ENCODE measurements around the gene RCOR1.

Gene RCOR1

GRCh38 chr14:102694530-102695166 is 102.2 kb downstream of the RCOR1 start:
- Histone ChIP-seq H3K36me3 (ENCODE audit: control insufficient read depth, insufficient read depth, low read length) (no peaks in the 10 kb centered on the region), H3K9ac (ENCODE audit: low read depth, low read length) (no peak overlapping the region), H3K4me3 (ENCODE audit: low read depth, low read length) (no peak overlapping the region), H3K27me3 (ENCODE audit: control insufficient read depth, insufficient read depth, low read length) (no peaks in the 10 kb centered on the region), H3K9me3 (ENCODE audit: control insufficient read depth, insufficient read depth, low read length) (no peaks in the 10 kb centered on the region), H3K4me1 (ENCODE audit: control insufficient read depth, insufficient read depth, low read length) (peaks cover 5% of the 10 kb centered on the region)

- Histone ChIP-seq H3K27me3 (ENCODE audit: control insufficient read depth, insufficient read depth, low read length) (no peaks in the 10 kb centered on the region), H3K4me3 (ENCODE audit: low read depth, low read length) (no peak overlapping the region), H3K36me3 (ENCODE audit: control insufficient read depth, insufficient read depth, low read length) (no peaks in the 10 kb centered on the region), H3K9ac (ENCODE audit: low read depth, low read length) (no peak overlapping the region), H3K9me3 (ENCODE audit: control insufficient read depth, insufficient read depth, low read length) (no peaks in the 10 kb centered on the region), H3K4me1 (ENCODE audit: control insufficient read depth, insufficient read depth, low read length) (peaks cover 5% of the 10 kb centered on the region)
Observed at GRCh38 chr14:102695167-102695555, 102.7 kb downstream of the RCOR1 start.

- peaks cover 5% of the 10 kb centered on the region for H3K4me1 ChIP-seq (ENCODE audit: control insufficient read depth, insufficient read depth, low read length)
- H3K4me3 ChIP-seq (ENCODE audit: low read depth, low read length) = no peak overlapping the region
- no peaks in the 10 kb centered on the region for H3K9me3 ChIP-seq (ENCODE audit: control insufficient read depth, insufficient read depth, low read length)
- no peak overlapping the region for H3K9ac ChIP-seq (ENCODE audit: low read depth, low read length)
- no peaks in the 10 kb centered on the region for H3K27me3 ChIP-seq (ENCODE audit: control insufficient read depth, insufficient read depth, low read length)
- no peaks in the 10 kb centered on the region for H3K36me3 ChIP-seq (ENCODE audit: control insufficient read depth, insufficient read depth, low read length)
Observed at GRCh38 chr14:102696332-102696731, 103.9 kb downstream of the RCOR1 start.

- no peaks in the 10 kb centered on the region for H3K36me3 ChIP-seq (ENCODE audit: control insufficient read depth, insufficient read depth, low read length)
Observed at GRCh38 chr14:102696856-102697495, 104.5 kb downstream of the RCOR1 start.

GRCh38 chr14:102697501-102697900 is 105.1 kb downstream of the RCOR1 start:
- Histone ChIP-seq H3K36me3 (ENCODE audit: control insufficient read depth, insufficient read depth, low read length) (no peaks in the 10 kb centered on the region), H3K4me1 (ENCODE audit: control insufficient read depth, insufficient read depth, low read length) (peaks cover 5% of the 10 kb centered on the region), H3K9ac (ENCODE audit: low read depth, low read length) (no peak overlapping the region), H3K27me3 (ENCODE audit: control insufficient read depth, insufficient read depth, low read length) (no peaks in the 10 kb centered on the region), H3K4me3 (ENCODE audit: low read depth, low read length) (no peak overlapping the region), H3K9me3 (ENCODE audit: control insufficient read depth, insufficient read depth, low read length) (no peaks in the 10 kb centered on the region)

More at GRCh38 chr14:102696856-102697495, 104.5 kb downstream of the RCOR1 start:
- Histone ChIP-seq H3K4me1 (ENCODE audit: control insufficient read depth, insufficient read depth, low read length) (peaks cover 5% of the 10 kb centered on the region), H3K27me3 (ENCODE audit: control insufficient read depth, insufficient read depth, low read length) (no peaks in the 10 kb centered on the region), H3K4me3 (ENCODE audit: low read depth, low read length) (no peak overlapping the region), H3K9me3 (ENCODE audit: control insufficient read depth, insufficient read depth, low read length) (no peaks in the 10 kb centered on the region), H3K9ac (ENCODE audit: low read depth, low read length) (no peak overlapping the region)

- H3K9me3 ChIP-seq (ENCODE audit: control insufficient read depth, insufficient read depth, low read length) = no peaks in the 10 kb centered on the region
- H3K36me3 ChIP-seq (ENCODE audit: control insufficient read depth, insufficient read depth, low read length) = no peaks in the 10 kb centered on the region
- H3K27me3 ChIP-seq (ENCODE audit: control insufficient read depth, insufficient read depth, low read length) = no peaks in the 10 kb centered on the region
- H3K9ac ChIP-seq (ENCODE audit: low read depth, low read length) = no peak overlapping the region
- H3K4me1 ChIP-seq (ENCODE audit: control insufficient read depth, insufficient read depth, low read length) = peaks cover 5% of the 10 kb centered on the region
- no peak overlapping the region for H3K4me3 ChIP-seq (ENCODE audit: low read depth, low read length)
Observed at GRCh38 chr14:102699416-102700110, 107.1 kb downstream of the RCOR1 start.

- no peaks in the 10 kb centered on the region for H3K4me1 ChIP-seq (ENCODE audit: control insufficient read depth, insufficient read depth, low read length)
- no peak overlapping the region for H3K4me3 ChIP-seq (ENCODE audit: low read depth, low read length)
- H3K27me3 ChIP-seq (ENCODE audit: control insufficient read depth, insufficient read depth, low read length) = no peaks in the 10 kb centered on the region
- H3K36me3 ChIP-seq (ENCODE audit: control insufficient read depth, insufficient read depth, low read length) = peaks cover 6% of the 10 kb centered on the region
- no peak overlapping the region for H3K9ac ChIP-seq (ENCODE audit: low read depth, low read length)
- no peaks in the 10 kb centered on the region for H3K9me3 ChIP-seq (ENCODE audit: control insufficient read depth, insufficient read depth, low read length)
Observed at GRCh38 chr14:102708494-102708893, 116.0 kb downstream of the RCOR1 start.

- no peaks in the 10 kb centered on the region for H3K4me1 ChIP-seq (ENCODE audit: control insufficient read depth, insufficient read depth, low read length)
- no peaks in the 10 kb centered on the region for H3K9me3 ChIP-seq (ENCODE audit: control insufficient read depth, insufficient read depth, low read length)
- H3K27me3 ChIP-seq (ENCODE audit: control insufficient read depth, insufficient read depth, low read length) = no peaks in the 10 kb centered on the region
- no peak overlapping the region for H3K9ac ChIP-seq (ENCODE audit: low read depth, low read length)
- peaks cover 9% of the 10 kb centered on the region for H3K36me3 ChIP-seq (ENCODE audit: control insufficient read depth, insufficient read depth, low read length)
- H3K4me3 ChIP-seq (ENCODE audit: low read depth, low read length) = no peak overlapping the region
Observed at GRCh38 chr14:102711207-102711606, 118.8 kb downstream of the RCOR1 start.

- Histone ChIP-seq H3K4me3 (ENCODE audit: low read depth, low read length) (no peak overlapping the region), H3K4me1 (ENCODE audit: control insufficient read depth, insufficient read depth, low read length) (no peaks in the 10 kb centered on the region), H3K9ac (ENCODE audit: low read depth, low read length) (no peak overlapping the region), H3K27me3 (ENCODE audit: control insufficient read depth, insufficient read depth, low read length) (no peaks in the 10 kb centered on the region), H3K36me3 (ENCODE audit: control insufficient read depth, insufficient read depth, low read length) (peaks cover 9% of the 10 kb centered on the region), H3K9me3 (ENCODE audit: control insufficient read depth, insufficient read depth, low read length) (no peaks in the 10 kb centered on the region)
Observed at GRCh38 chr14:102711946-102712345, 119.5 kb downstream of the RCOR1 start.

- Histone ChIP-seq H3K9me3 (ENCODE audit: control insufficient read depth, insufficient read depth, low read length) (no peaks in the 10 kb centered on the region), H3K9ac (ENCODE audit: low read depth, low read length) (no peak overlapping the region), H3K4me3 (ENCODE audit: low read depth, low read length) (no peak overlapping the region), H3K36me3 (ENCODE audit: control insufficient read depth, insufficient read depth, low read length) (peaks cover 11% of the 10 kb centered on the region), H3K27me3 (ENCODE audit: control insufficient read depth, insufficient read depth, low read length) (no peaks in the 10 kb centered on the region), H3K4me1 (ENCODE audit: control insufficient read depth, insufficient read depth, low read length) (no peaks in the 10 kb centered on the region)
Observed at GRCh38 chr14:102717276-102717675, 124.8 kb downstream of the RCOR1 start.

- H3K36me3 ChIP-seq (ENCODE audit: control insufficient read depth, insufficient read depth, low read length) = peaks cover 20% of the 10 kb centered on the region
Observed at GRCh38 chr14:102722646-102723045, 130.2 kb downstream of the RCOR1 start.

GRCh38 chr14:102723650-102724049 is 131.2 kb downstream of the RCOR1 start:
- no peaks in the 10 kb centered on the region for H3K4me1 ChIP-seq (ENCODE audit: control insufficient read depth, insufficient read depth, low read length)
- no peak overlapping the region for H3K9ac ChIP-seq (ENCODE audit: low read depth, low read length)
- no peak overlapping the region for H3K4me3 ChIP-seq (ENCODE audit: low read depth, low read length)
- H3K9me3 ChIP-seq (ENCODE audit: control insufficient read depth, insufficient read depth, low read length) = no peaks in the 10 kb centered on the region
- H3K27me3 ChIP-seq (ENCODE audit: control insufficient read depth, insufficient read depth, low read length) = no peaks in the 10 kb centered on the region
- peaks cover 30% of the 10 kb centered on the region for H3K36me3 ChIP-seq (ENCODE audit: control insufficient read depth, insufficient read depth, low read length)

More at GRCh38 chr14:102722646-102723045, 130.2 kb downstream of the RCOR1 start:
- H3K4me3 ChIP-seq (ENCODE audit: low read depth, low read length) = no peak overlapping the region
- H3K27me3 ChIP-seq (ENCODE audit: control insufficient read depth, insufficient read depth, low read length) = no peaks in the 10 kb centered on the region
- no peaks in the 10 kb centered on the region for H3K9me3 ChIP-seq (ENCODE audit: control insufficient read depth, insufficient read depth, low read length)
- H3K4me1 ChIP-seq (ENCODE audit: control insufficient read depth, insufficient read depth, low read length) = no peaks in the 10 kb centered on the region
- H3K9ac ChIP-seq (ENCODE audit: low read depth, low read length) = no peak overlapping the region

All from iPS-15b (cell line).